Stimulated activated naive B cell treated with anti-CD40 and anti-IgM and Interleukin-4, amounts not matched to agents 10 μg/mL and 1 μg/mL and 100 μg/mL, for 72 hours (primary cell): Measurements from ENCODE around the gene SEPTIN10.

ENCODE experiments used
- ATAC-seq, 2 donors: fragments of 150-1000 bp; cut with Tn5 transposase; replicated peaks; 2 replicates each; pipeline ENCODE4 v1.10.0; 2021; ENCODE audit warnings: moderate library complexity in 1 of 2
- DNase-seq: peaks from one replicate; pipeline ENCODE4 v3.0.0; 2021
- H3K27ac Mint-ChIP-seq: one replicate; pipeline ENCODE4 v1.8.0; 2022; ENCODE audit warnings: mild to moderate bottlenecking, mixed read lengths
- H3K27me3 Mint-ChIP-seq, 2 donors: one replicate each; pipeline ENCODE4 v1.8.0; 2022; ENCODE audit warnings: mixed read lengths in 2 of 2
- H3K36me3 Mint-ChIP-seq, 2 donors: one replicate each; pipeline ENCODE4 v1.8.0; 2022; ENCODE audit warnings: mixed read lengths in 2 of 2, mild to moderate bottlenecking in 1 of 2
- H3K4me1 Mint-ChIP-seq, 2 donors: one replicate each; pipeline ENCODE4 v1.8.0; 2022; ENCODE audit warnings: mixed read lengths in 2 of 2, mild to moderate bottlenecking in 1 of 2
- H3K4me3 Mint-ChIP-seq, 2 donors: one replicate each; pipeline ENCODE4 v1.8.0; 2022; ENCODE audit warnings: mild to moderate bottlenecking in 2 of 2, mixed read lengths in 2 of 2, moderate library complexity in 1 of 2
- H3K9me3 Mint-ChIP-seq, 2 donors: one replicate each; pipeline ENCODE4 v1.8.0; 2022; ENCODE audit warnings: mixed read lengths in 2 of 2, mild to moderate bottlenecking in 1 of 2

The SEPTIN10 gene

GRCh38 chr2:109623297-109623696, 9.5 kb upstream of the SEPTIN10 start:
- Mint-ChIP-seq H3K27me3 (peaks cover 38 to 50% of the 10 kb centered on the region in 2 donors), H3K27ac (no peak overlapping the region), H3K4me1 (no peaks in the 10 kb centered on the region), H3K4me3 (no peak overlapping the region), H3K36me3 (no peaks in the 10 kb centered on the region), H3K9me3 (no peaks in the 10 kb centered on the region)
- ATAC-seq (no peak), DNase-seq (no peak)

- Mint-ChIP-seq H3K27ac (no peak overlapping the region), H3K4me1 (peaks cover 0 to under 1% of the 10 kb centered on the region in 2 donors), H3K36me3 (peaks cover 3 to 5% of the 10 kb centered on the region in 2 donors), H3K9me3 (peaks cover 0 to 2% of the 10 kb centered on the region in 2 donors), H3K4me3 (no peak overlapping the region), H3K27me3 (peaks cover 43 to 46% of the 10 kb centered on the region in 2 donors)
- DNase-seq, result no peak
- no peak for ATAC-seq
Measured at GRCh38 chr2:109619032-109619615, 5.4 kb upstream of the SEPTIN10 start.

- DNase-seq, result no peak
- H3K27me3 Mint-ChIP-seq, result peaks cover 37 to 52% of the 10 kb centered on the region in 2 donors
- no peak for ATAC-seq
- H3K36me3 Mint-ChIP-seq, result peaks cover 6 to 14% of the 10 kb centered on the region in 2 donors
- H3K4me1 Mint-ChIP-seq, result peaks cover 2 to 4% of the 10 kb centered on the region in 2 donors
- peaks cover 0 to 2% of the 10 kb centered on the region in 2 donors for H3K9me3 Mint-ChIP-seq
- no peak overlapping the region for H3K4me3 Mint-ChIP-seq
- no peak overlapping the region for H3K27ac Mint-ChIP-seq
Measured at GRCh38 chr2:109616184-109616583, 2.4 kb upstream of the SEPTIN10 start.

GRCh38 chr2:109615637-109616144, 1.9 kb upstream of the SEPTIN10 start:
- peaks cover 2 to 4% of the 10 kb centered on the region in 2 donors for H3K4me1 Mint-ChIP-seq
- H3K27ac Mint-ChIP-seq, result no peak overlapping the region
- H3K9me3 Mint-ChIP-seq, result peaks cover 0 to 2% of the 10 kb centered on the region in 2 donors
- H3K27me3 Mint-ChIP-seq, result peaks cover 40 to 56% of the 10 kb centered on the region in 2 donors
- H3K36me3 Mint-ChIP-seq, result peaks cover 6 to 14% of the 10 kb centered on the region in 2 donors
- ATAC-seq, result no peak
- H3K4me3 Mint-ChIP-seq, result peak overlapping the region; percentile 32 to 44
- no peak for DNase-seq

- Mint-ChIP-seq H3K4me3 (peak overlapping the region in 1 of 2 donors; percentile 44), H3K9me3 (peaks cover 0 to 2% of the 10 kb centered on the region in 2 donors), H3K27me3 (peaks cover 43 to 60% of the 10 kb centered on the region in 2 donors), H3K36me3 (peaks cover 6 to 14% of the 10 kb centered on the region in 2 donors), H3K4me1 (peaks cover 2 to 4% of the 10 kb centered on the region in 2 donors), H3K27ac (no peak overlapping the region)
- no peak for ATAC-seq
- DNase-seq, result no peak
Measured at GRCh38 chr2:109614715-109615636, 1.2 kb upstream of the SEPTIN10 start.

GRCh38 chr2:109613081-109613921, 465 bp downstream of the SEPTIN10 start:
- H3K27me3 Mint-ChIP-seq, result peaks cover 57 to 63% of the 10 kb centered on the region in 2 donors
- DNase-seq (no peak), ATAC-seq (no peak)
- H3K27ac Mint-ChIP-seq, result peak overlapping the region; percentile 59
- H3K4me1 Mint-ChIP-seq, result peaks cover 2 to 4% of the 10 kb centered on the region in 2 donors
- H3K4me3 Mint-ChIP-seq, result peak overlapping the region; percentile 88 to 93
- peaks cover 0 to 3% of the 10 kb centered on the region in 2 donors for H3K9me3 Mint-ChIP-seq
- H3K36me3 Mint-ChIP-seq, result peaks cover 6 to 14% of the 10 kb centered on the region in 2 donors

GRCh38 chr2:109611467-109612095, 2.2 kb downstream of the SEPTIN10 start:
- H3K9me3 Mint-ChIP-seq, result peaks cover 0 to 3% of the 10 kb centered on the region in 2 donors
- H3K27me3 Mint-ChIP-seq, result peaks cover 65 to 74% of the 10 kb centered on the region in 2 donors
- no peak overlapping the region for H3K4me3 Mint-ChIP-seq

GRCh38 chr2:109609352-109610024, 4.3 kb downstream of the SEPTIN10 start:
- no peak overlapping the region for H3K4me3 Mint-ChIP-seq
- H3K27ac Mint-ChIP-seq, result no peak overlapping the region
- DNase-seq, result no peak
- peaks cover 3 to 9% of the 10 kb centered on the region in 2 donors for H3K36me3 Mint-ChIP-seq
- ATAC-seq, result no peak
- peaks cover 61 to 69% of the 10 kb centered on the region in 2 donors for H3K27me3 Mint-ChIP-seq
- peaks cover 0 to 1% of the 10 kb centered on the region in 2 donors for H3K9me3 Mint-ChIP-seq
- H3K4me1 Mint-ChIP-seq, result peaks cover 2 to 4% of the 10 kb centered on the region in 2 donors

More at GRCh38 chr2:109611467-109612095, 2.2 kb downstream of the SEPTIN10 start:
- Mint-ChIP-seq H3K27ac (no peak overlapping the region), H3K4me1 (peaks cover 2 to 4% of the 10 kb centered on the region in 2 donors), H3K36me3 (peaks cover 6 to 14% of the 10 kb centered on the region in 2 donors)
- no peak for ATAC-seq
- DNase-seq, result no peak

- Mint-ChIP-seq H3K36me3 (peaks cover 0 to 1% of the 10 kb centered on the region in 2 donors), H3K4me3 (no peak overlapping the region), H3K27me3 (peaks cover 62 to 72% of the 10 kb centered on the region in 2 donors), H3K4me1 (no peaks in the 10 kb centered on the region), H3K9me3 (peaks cover 0 to 1% of the 10 kb centered on the region in 2 donors), H3K27ac (no peak overlapping the region)
- DNase-seq (no peak), ATAC-seq (no peak)
Measured at GRCh38 chr2:109607766-109608165, 6.0 kb downstream of the SEPTIN10 start.

GRCh38 chr2:109604597-109604996, 9.2 kb downstream of the SEPTIN10 start:
- ATAC-seq, result no peak
- H3K27ac Mint-ChIP-seq, result no peak overlapping the region
- no peaks in the 10 kb centered on the region for H3K4me1 Mint-ChIP-seq
- H3K4me3 Mint-ChIP-seq, result no peak overlapping the region
- peaks cover 0 to 1% of the 10 kb centered on the region in 2 donors for H3K9me3 Mint-ChIP-seq
- no peak for DNase-seq
- H3K27me3 Mint-ChIP-seq, result peaks cover 58 to 73% of the 10 kb centered on the region in 2 donors
- H3K36me3 Mint-ChIP-seq, result no peaks in the 10 kb centered on the region

- Mint-ChIP-seq H3K9me3 (no peaks in the 10 kb centered on the region), H3K36me3 (no peaks in the 10 kb centered on the region), H3K27ac (no peak overlapping the region), H3K27me3 (peaks cover 43 to 55% of the 10 kb centered on the region in 2 donors), H3K4me1 (no peaks in the 10 kb centered on the region), H3K4me3 (no peak overlapping the region)
- DNase-seq (no peak), ATAC-seq (no peak)
Measured at GRCh38 chr2:109602617-109603188, 11.1 kb downstream of the SEPTIN10 start.

GRCh38 chr2:109601783-109602182, 12.0 kb downstream of the SEPTIN10 start:
- Mint-ChIP-seq H3K27me3 (peaks cover 40 to 50% of the 10 kb centered on the region in 2 donors), H3K4me3 (no peak overlapping the region), H3K9me3 (no peaks in the 10 kb centered on the region), H3K36me3 (no peaks in the 10 kb centered on the region), H3K4me1 (no peaks in the 10 kb centered on the region), H3K27ac (no peak overlapping the region)
- no peak for DNase-seq
- no peak for ATAC-seq

- H3K27me3 Mint-ChIP-seq, result peaks cover 18 to 25% of the 10 kb centered on the region in 2 donors
- DNase-seq (no peak), ATAC-seq (no peak)
- no peak overlapping the region for H3K4me3 Mint-ChIP-seq
- H3K9me3 Mint-ChIP-seq, result no peaks in the 10 kb centered on the region
- H3K36me3 Mint-ChIP-seq, result no peaks in the 10 kb centered on the region
- H3K4me1 Mint-ChIP-seq, result no peaks in the 10 kb centered on the region
- H3K27ac Mint-ChIP-seq, result no peak overlapping the region
Measured at GRCh38 chr2:109597283-109597682, 16.5 kb downstream of the SEPTIN10 start.
